ENCODE measurements around the gene DIDO1. TPM values are rescaled to one million over a fixed set of nuclear protein-coding genes. Genes with fewer than 3 reads are reported as not detected.
A peak's percentile ranks its signal among the peaks of the same experiment; 100 is the strongest.

Gene DIDO1
- total and polyA plus RNA-seq, 2 donors (not counting 1 experiment from before 2014, with no cell fraction given) = 25.9 to 33.2 TPM

GRCh38 chr20:62888406-62888805, 37.9 kb downstream of the DIDO1 start:
- Histone ChIP-seq H3K27ac (ENCODE audit: insufficient read depth, low read length) (no peak overlapping the region), H4K20me1 (ENCODE audit: control insufficient read depth, extremely low read depth, insufficient read depth, low read length) (no peaks in the 10 kb centered on the region), H3K27me3 (ENCODE audit: control insufficient read depth, insufficient read depth, low read length) (no peaks in the 10 kb centered on the region), H2AFZ (ENCODE audit: low read length) (no peak overlapping the region), H3K36me3 (ENCODE audit: control insufficient read depth, insufficient read depth, low read length) (peaks cover 31% of the 10 kb centered on the region), H3K4me1 (ENCODE audit: control insufficient read depth, extremely low read depth, insufficient read depth, low read length) (peaks cover 15% of the 10 kb centered on the region), H3K79me2 (ENCODE audit: control insufficient read depth, insufficient read depth, low read length) (no peaks in the 10 kb centered on the region), H3K4me2 (ENCODE audit: extremely low read depth, insufficient read depth, low read length) (no peak overlapping the region), H3K9ac (ENCODE audit: insufficient read depth, low read length) (no peak overlapping the region), H3K9me3 (ENCODE audit: control insufficient read depth, insufficient read depth, low read depth, low read length) (no peaks in the 10 kb centered on the region), H3K4me3 (replicated peaks in 1 of 4; ENCODE audit: control extremely low read depth in 1 of 4, insufficient read depth in 1 of 4, low read depth in 3 of 4, low read length in 4 of 4) (no peak overlapping the region)
- DNase-seq (ENCODE audit: low read depth in 2 of 2) = no peak
- no peak for TF ChIP-seq CTCF (conservative IDR thresholded peaks at IDR 0.05 in 1 of 2, IDR thresholded peaks at IDR 0.05 in 1 of 2; ENCODE audit: low read depth in 1 of 2, low read length in 2 of 2)
- no peak for TF ChIP-seq EZH2 (IDR thresholded peaks at IDR 0.05; ENCODE audit: low read length, missing control alignments)

DNA sequence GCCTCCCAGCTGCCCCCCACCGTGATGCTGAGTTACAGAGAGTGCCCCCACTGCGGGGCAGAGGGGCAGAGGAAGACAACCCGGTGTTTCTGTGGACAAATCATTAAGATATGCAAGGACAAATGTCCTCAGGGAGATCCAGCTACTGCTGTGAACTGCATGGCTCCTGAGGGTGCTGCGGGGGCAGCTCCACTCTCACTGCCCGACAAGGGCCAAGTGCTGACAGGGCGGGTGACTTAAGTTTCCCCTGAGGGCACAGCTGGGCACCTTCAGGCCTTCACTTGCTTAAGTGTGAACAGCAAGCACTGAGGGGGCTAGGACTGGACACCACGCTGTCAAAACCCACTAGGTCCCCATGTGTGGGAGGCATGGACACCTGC, 38.5 kb downstream of the DIDO1 start:
- Histone ChIP-seq H3K4me2 (ENCODE audit: extremely low read depth, insufficient read depth, low read length) (no peak overlapping the region), H3K27ac (ENCODE audit: insufficient read depth, low read length) (peak overlapping the region; percentile 34), H3K9ac (ENCODE audit: insufficient read depth, low read length) (no peak overlapping the region), H3K27me3 (ENCODE audit: control insufficient read depth, insufficient read depth, low read length) (no peaks in the 10 kb centered on the region), H3K9me3 (ENCODE audit: control insufficient read depth, insufficient read depth, low read depth, low read length) (no peaks in the 10 kb centered on the region), H3K4me1 (ENCODE audit: control insufficient read depth, extremely low read depth, insufficient read depth, low read length) (peaks cover 15% of the 10 kb centered on the region), H3K79me2 (ENCODE audit: control insufficient read depth, insufficient read depth, low read length) (no peaks in the 10 kb centered on the region), H3K4me3 (replicated peaks in 1 of 4; ENCODE audit: control extremely low read depth in 1 of 4, insufficient read depth in 1 of 4, low read depth in 3 of 4, low read length in 4 of 4) (no peak overlapping the region), H2AFZ (ENCODE audit: low read length) (no peak overlapping the region), H4K20me1 (ENCODE audit: control insufficient read depth, extremely low read depth, insufficient read depth, low read length) (no peaks in the 10 kb centered on the region), H3K36me3 (ENCODE audit: control insufficient read depth, insufficient read depth, low read length) (peaks cover 31% of the 10 kb centered on the region)
- TF ChIP-seq EZH2 (IDR thresholded peaks at IDR 0.05; ENCODE audit: low read length, missing control alignments) = no peak
- TF ChIP-seq CTCF (conservative IDR thresholded peaks at IDR 0.05 in 1 of 2, IDR thresholded peaks at IDR 0.05 in 1 of 2; ENCODE audit: low read depth in 1 of 2, low read length in 2 of 2) = no peak
- no peak for DNase-seq (ENCODE audit: low read depth in 2 of 2)

GRCh38 chr20:62887152-62887859, 39.0 kb downstream of the DIDO1 start:
- Histone ChIP-seq H3K79me2 (ENCODE audit: control insufficient read depth, insufficient read depth, low read length) (no peaks in the 10 kb centered on the region), H3K4me2 (ENCODE audit: extremely low read depth, insufficient read depth, low read length) (no peak overlapping the region), H3K4me3 (replicated peaks in 1 of 4; ENCODE audit: control extremely low read depth in 1 of 4, insufficient read depth in 1 of 4, low read depth in 3 of 4, low read length in 4 of 4) (no peak overlapping the region), H3K4me1 (ENCODE audit: control insufficient read depth, extremely low read depth, insufficient read depth, low read length) (peaks cover 15% of the 10 kb centered on the region), H4K20me1 (ENCODE audit: control insufficient read depth, extremely low read depth, insufficient read depth, low read length) (no peaks in the 10 kb centered on the region), H3K9ac (ENCODE audit: insufficient read depth, low read length) (no peak overlapping the region), H2AFZ (ENCODE audit: low read length) (no peak overlapping the region), H3K9me3 (ENCODE audit: control insufficient read depth, insufficient read depth, low read depth, low read length) (no peaks in the 10 kb centered on the region), H3K36me3 (ENCODE audit: control insufficient read depth, insufficient read depth, low read length) (peaks cover 26% of the 10 kb centered on the region), H3K27ac (ENCODE audit: insufficient read depth, low read length) (peak overlapping the region; percentile 34), H3K27me3 (ENCODE audit: control insufficient read depth, insufficient read depth, low read length) (no peaks in the 10 kb centered on the region)
- TF ChIP-seq CTCF (conservative IDR thresholded peaks at IDR 0.05 in 1 of 2, IDR thresholded peaks at IDR 0.05 in 1 of 2; ENCODE audit: low read depth in 1 of 2, low read length in 2 of 2) (peak in 1 of 2 donors; percentile 38), EZH2 (IDR thresholded peaks at IDR 0.05; ENCODE audit: low read length, missing control alignments) (no peak)
- DNase-seq (ENCODE audit: low read depth in 2 of 2) = peak; percentile 94 to 96
